Left forelimb (tissue), 1 donor: ENCODE results near the gene CDK9.
"Not testable (repeated sequence)": the region's sequence is repeated elsewhere in the genome, so short reads cannot be mapped to it uniquely, and the experiment has no call there.

Source experiments
- DNase-seq: peaks from one replicate; pipeline ENCODE4 v3.0.0-alpha.2; 2018; ENCODE audit warnings: low spot score

The CDK9 gene

GRCh38 chr9:127780126-127780885 is 5.5 kb upstream of the CDK9 start:
- no peak for DNase-seq

- not testable (repeated sequence) for DNase-seq
Observed at GRCh38 chr9:127780909-127781308, 4.9 kb upstream of the CDK9 start.

- DNase-seq: no peak
Observed at GRCh38 chr9:127781806-127782205, 4.0 kb upstream of the CDK9 start.

GRCh38 chr9:127783111-127784008 is 2.5 kb upstream of the CDK9 start:
- no peak for DNase-seq

- DNase-seq: peak; percentile 94
Observed at GRCh38 chr9:127785023-127785932, 556 bp upstream of the CDK9 start.

DNA sequence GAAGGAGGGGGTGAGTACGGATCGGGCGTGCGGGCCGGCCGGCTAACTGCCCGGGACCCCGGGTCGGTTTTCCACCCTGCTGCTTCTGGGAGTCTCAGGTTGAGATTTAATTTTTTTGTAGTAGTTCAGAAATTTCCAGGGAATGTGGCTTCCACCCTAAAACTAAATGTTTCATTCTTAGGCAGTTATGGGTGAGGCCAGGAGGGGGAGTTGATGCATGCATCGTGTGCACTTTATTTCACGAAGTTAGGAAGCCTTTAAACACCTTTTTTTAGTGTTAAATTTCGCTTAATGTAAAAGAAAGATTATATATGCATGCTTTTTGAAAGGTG is 905 bp downstream of the CDK9 start:
- no peak for DNase-seq

DNA sequence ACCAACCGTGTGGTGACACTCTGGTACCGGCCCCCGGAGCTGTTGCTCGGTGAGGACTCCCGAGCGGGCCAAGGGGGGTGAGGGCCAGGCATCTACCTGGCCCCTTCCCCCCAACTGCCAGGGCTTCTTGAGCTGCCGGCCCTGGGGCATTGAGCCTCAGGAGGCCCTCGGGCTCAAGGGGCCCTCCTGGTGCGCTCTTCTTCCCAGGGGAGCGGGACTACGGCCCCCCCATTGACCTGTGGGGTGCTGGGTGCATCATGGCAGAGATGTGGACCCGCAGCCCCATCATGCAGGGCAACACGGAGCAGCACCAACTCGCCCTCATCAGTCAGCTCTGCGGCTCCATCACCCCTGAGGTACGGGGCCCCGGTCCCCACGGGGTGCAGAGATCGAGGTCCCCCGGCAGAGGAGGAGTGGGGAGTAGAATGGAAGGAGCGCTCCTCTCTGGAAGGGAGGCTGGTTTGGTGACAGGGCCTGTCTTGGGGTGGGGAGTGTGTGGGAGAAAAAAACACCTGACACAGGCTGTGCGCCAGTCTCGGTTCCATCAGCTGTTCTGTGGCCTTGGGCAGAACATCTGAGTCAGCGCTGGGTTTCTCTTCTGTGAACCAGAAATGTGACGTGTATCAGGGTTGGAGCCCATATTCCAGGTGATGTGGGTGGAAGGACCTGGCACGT is 2.6 kb downstream of the CDK9 start:
- DNase-seq: no peak

DNA sequence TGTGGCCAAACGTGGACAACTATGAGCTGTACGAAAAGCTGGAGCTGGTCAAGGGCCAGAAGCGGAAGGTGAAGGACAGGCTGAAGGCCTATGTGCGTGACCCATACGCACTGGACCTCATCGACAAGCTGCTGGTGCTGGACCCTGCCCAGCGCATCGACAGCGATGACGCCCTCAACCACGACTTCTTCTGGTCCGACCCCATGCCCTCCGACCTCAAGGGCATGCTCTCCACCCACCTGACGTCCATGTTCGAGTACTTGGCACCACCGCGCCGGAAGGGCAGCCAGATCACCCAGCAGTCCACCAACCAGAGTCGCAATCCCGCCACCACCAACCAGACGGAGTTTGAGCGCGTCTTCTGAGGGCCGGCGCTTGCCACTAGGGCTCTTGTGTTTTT is 3.3 kb downstream of the CDK9 start:
- DNase-seq: no peak

GRCh38 chr9:127790094-127790855 is 4.4 kb downstream of the CDK9 start:
- no peak for DNase-seq

DNA sequence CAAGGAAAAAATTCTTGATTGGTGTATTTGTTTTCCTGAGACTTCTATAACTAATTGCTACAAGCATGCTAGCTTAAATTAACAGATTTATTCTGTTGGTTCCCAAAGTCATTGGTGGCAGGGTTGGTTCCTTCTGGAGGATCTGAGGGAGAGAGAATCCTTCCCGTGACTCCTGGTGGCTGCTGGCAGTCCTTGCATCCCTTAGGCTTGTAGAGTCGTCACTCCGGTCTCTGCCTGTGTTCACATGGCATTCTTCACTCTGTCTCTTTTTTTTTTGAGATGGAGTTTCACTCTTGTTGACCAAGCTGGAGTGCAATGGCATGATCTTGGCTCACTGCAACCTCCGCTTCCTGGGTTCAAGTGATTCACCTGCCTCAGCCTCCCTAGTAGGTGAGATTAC is 5.3 kb downstream of the CDK9 start:
- no peak for DNase-seq

- no peak for DNase-seq
Observed at GRCh38 chr9:127792417-127793031, 6.7 kb downstream of the CDK9 start.

DNA sequence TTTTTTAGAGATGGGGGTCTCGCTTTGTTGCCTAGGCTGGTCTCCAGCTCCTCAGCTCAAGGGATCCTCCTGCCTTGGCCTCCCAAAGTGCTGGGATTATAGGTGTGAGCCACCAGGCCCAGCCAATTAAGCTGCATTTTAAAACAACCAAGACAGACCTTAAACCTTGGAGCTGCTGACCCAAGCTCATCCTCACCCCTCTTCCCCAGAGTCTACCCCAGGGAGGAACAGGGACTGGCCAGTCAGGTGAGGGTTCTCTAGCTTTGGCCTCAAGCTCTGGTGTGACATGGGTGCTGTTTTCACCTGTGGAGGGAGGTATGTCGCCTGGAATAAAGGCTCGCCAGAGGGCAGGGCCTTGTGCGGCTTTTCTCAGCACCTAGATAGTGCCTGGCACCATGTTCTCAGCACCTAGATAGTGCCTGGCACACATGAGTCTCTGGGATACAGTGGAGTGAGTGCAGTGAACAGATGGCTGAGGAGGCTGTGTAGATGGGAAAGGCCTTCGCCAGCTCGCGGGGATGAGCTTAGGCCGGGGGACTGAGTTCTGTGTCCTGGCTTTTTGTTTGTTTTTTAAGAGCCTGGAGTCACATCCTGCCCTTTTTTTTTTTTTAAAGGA is 7.4 kb downstream of the CDK9 start:
- no peak for DNase-seq

- no peak for DNase-seq
Observed at GRCh38 chr9:127794001-127794791, 8.4 kb downstream of the CDK9 start.

DNA sequence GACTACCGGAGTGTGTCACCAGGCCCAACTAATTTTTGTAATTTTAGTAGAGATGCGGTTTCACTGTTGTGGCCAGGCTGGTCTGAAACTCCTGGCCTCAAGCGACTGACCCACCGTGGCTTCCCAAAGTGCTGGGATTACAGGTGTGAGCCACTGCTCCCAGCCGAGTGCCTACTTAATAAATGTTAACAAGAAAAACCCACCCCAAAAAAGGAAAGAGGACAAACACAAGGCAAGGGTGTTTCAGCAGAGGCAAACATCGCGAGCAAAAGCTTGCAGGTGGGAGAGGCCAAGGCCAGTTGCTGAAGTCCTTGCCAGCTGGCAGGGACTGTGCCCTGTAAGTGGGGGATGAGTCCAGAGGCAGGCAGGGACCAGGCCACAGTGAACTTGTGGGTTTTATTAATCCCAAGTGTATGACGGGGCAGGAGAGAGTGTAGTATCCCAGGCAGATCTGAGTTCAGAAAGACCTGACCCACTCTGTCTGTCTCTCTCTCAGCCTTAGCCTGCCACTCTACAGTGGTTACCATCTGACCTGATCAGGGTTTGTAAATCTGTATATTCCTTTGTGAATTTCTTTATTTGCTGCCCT is 10.5 kb downstream of the CDK9 start:
- no peak for DNase-seq

- no peak for DNase-seq
Observed at GRCh38 chr9:127796852-127797370, 11.1 kb downstream of the CDK9 start.

- DNase-seq: no peak
Observed at GRCh38 chr9:127801955-127802575, 16.2 kb downstream of the CDK9 start.

DNA sequence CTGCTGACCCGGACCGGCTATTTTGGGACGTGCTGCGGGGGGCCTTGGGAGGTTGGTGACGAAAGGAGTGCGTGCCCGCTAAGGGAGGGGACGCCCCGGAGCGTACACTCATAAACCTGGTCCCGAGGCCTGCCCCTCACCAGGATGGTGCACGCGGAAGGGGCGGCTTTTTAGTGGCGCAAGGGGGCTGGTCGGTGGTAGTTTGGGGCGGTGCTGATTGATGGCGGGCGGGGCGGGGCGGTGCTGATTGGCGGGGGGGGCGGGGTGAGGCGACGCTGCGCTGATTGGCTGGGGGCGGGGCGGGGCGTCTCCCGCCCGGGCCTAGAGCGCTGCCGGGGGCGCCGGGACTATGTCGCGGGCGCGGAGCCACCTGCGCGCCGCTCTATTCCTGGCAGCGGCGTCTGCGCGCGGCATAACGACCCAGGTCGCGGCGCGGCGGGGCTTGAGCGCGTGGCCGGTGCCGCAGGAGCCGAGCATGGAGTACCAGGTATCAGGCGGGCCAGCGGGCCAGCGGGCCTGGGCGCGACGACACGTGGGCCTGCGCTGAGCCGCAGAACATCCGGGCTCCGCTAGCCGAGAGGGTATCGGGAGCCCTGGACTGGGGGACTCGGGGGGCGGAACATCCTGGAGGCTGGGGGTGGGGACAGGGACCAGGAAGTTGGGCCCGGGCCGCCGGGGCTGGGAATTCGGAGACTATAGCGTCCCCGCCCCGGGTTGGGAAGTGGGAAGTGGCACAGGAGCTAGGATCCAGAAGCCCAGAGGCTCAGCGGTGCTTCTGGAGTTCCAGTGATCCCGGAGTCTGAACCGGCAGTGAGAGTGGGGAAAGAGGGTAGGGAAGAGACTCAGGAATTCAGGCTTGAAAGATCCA is 17.0 kb downstream of the CDK9 start, which contains the start of gene FPGS:
FPGS (plus strand) TSS at position 307 of the 868 bp plus-strand sequence; CDS start at position 350, 43 bp downstream.
- peak; percentile 93 for DNase-seq
